Non-pigmented ciliary epithelial cell (primary cell): ENCODE results near the gene PSMA7.

Source experiments
- DNase-seq: peaks from one replicate; pipeline ENCODE4 v3.0.0-alpha.2; 2010; ENCODE audit warnings: low read depth

PSMA7 gene

DNA sequence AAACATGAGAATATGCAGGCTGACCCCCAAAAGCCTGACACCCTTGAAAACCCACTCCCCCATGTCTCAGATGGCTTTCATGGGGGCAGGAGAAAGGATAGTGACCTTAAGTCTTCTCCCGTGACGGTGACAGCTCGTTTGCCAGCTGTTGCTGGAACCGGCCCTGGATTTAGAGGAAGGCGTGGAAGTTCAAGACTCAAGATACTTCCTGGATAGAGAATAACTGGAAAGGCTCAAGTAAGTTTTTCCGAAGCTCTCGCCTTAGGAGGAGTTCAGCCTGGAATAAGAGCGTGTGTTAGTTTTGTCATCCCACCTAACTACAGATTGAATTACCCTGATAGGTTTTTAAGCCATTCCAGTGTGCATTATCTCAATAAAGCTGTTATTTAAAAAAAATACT lies 28.1 kb upstream of the PSMA7 start:
- no peak for DNase-seq

DNA sequence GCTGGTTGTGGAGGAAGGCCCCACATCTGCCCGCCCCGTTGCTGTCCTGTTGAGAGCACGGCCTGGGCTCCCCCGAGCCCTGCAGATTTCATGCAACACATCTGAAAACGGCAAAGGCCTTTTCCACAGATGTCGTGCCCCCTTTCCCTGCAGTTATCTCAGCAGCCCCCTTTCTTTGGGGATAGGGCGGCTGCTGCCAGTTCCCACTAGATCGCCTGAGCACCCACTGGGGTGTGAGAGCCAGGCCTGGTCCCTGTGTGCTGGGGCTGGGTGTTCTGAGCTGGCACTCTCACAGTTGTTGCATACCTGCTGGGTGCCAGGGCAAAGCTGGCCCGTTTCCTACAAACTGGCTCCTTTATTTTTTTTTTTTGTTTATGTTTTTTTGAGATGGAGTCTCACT lies 27.3 kb upstream of the PSMA7 start:
- DNase-seq, result no peak

DNA sequence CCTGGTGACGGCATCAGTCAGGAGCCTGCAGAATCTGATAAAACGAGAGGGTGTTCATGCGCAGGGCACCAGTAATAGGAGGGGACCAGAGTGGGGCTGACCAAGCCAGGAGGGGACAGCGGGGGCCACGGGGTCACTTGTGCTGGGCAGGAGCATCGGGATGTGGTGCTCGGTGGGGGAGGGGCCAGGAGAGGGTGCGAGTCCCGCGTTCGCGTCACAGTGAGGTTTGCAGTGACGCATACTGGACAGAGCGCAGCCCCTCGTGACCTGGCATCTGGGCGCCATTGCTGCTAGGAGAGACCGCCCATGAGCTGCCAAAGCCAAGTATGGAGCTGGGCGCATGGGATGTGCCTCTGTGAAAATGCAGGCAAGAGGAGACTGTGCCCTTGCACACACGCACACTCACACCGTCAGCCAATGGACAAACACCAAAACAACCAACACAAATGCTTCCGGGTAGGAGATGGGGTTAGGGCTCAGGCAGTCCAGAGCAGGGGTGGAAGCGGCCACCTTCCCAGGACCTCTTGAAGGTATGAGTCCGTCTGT lies 25.8 kb upstream of the PSMA7 start:
- no peak for DNase-seq

DNA sequence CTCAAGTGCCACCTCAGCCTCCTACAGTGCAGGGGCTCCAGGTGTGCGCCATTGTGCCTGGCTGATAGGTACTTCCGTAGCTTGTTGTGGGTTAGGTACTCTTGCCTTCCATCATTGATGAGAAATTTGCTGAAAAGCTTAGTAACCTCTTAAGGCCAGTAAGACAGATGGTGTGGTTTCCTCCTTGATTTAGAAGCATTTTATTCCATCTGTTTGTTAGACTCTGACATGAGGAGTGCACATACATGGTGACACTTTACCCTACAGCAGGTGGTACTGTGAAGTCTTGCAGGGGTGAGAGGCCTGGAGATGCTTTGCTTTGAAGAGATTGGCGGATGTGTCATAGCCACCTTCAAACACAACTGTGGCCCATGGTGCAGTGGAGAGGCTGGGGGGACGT lies 24.9 kb upstream of the PSMA7 start:
- DNase-seq, result no peak

DNA sequence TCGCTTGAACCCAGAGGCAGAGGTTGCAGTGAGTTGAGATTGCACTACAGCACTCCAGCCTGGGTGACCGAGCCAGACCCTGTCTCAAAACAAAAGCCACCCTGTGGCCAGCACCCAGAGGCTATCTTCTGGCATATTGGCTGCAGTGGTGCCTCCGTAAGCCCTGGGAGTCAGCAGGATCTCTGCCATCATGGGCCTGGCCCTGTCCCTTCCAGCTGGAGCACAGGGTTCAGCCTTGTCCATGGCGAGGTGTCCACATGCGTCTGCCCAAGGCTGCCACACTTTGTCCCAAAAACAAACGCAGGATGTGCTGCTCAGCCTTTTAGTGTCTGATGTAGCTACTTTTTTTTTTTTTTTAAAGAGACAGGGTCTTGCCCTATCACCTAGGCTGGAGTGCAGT lies 24.3 kb upstream of the PSMA7 start:
- no peak for DNase-seq

DNA sequence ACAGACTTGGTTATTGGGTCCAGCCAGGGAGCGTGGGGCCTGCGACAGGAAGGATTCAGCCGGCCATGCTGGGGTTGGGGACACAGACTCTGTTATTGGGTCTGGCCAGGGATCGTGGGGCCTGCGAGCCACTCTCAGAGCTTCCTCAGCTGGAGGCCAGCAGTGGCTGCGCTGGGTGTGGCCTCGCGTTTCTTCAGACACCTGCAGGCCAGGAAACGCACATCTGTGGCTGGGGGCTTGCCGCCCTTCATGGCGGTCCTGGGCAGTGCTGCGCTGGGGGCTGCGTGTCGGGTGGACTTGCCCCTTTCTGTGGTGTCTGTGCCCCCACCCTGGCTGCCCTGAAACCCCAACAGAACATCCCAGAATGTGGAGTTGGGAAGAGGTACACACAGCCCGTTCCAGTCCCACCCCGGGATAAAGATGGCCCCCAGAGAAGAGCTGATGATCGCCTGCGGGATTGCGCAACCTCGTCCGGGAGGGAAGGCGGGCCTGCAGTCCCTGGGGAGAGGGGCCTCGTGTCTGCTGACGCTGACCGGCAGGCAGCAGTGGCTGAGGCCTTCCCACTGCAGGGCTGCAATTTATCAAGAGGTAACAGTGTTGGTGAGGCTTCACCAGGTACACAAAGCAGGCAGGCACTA lies 22.7 kb upstream of the PSMA7 start:
- DNase-seq, result no peak

DNA sequence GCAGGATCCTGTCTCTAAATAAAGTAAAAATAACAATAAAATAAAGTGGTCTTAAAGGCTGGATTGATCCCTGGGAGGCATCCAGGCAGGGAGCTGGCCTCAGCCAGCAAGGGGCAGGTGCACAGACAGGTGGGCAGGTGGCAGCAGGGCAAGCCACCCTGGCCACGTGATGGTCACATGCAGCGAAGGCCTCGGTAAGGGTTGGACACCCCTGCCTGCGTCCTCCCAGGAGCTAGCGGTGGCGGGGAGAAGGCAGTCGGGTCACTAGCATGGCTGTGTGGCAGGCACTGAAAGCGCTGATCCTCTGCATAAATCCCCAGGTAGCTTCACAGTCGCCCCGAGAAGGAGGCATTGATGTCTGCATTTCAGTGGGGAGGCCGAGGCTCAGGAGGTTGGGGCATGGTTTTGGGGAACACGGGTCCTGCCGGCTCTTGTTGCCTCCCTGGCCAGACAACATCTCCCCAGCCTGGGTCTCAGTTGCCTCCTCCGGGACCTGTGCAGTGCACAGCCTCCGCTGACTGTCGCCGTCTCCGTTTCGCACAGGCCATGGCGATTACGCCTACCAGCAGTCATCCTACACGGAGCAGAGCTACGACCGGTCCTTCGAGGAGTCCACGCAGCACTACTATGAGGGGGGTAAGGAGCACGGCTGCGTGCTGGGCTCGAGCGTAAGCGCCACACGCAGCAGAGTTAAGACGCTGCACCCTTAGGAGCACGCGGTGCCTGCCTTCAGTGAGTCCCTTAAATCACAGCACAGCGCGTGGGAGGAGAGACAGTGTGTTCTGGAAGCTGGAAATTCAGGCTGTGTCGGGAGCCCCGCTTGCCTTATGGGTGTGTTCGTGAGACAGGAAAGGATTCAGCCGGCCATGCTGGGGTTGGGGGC lies 21.9 kb upstream of the PSMA7 start:
- no peak for DNase-seq

DNA sequence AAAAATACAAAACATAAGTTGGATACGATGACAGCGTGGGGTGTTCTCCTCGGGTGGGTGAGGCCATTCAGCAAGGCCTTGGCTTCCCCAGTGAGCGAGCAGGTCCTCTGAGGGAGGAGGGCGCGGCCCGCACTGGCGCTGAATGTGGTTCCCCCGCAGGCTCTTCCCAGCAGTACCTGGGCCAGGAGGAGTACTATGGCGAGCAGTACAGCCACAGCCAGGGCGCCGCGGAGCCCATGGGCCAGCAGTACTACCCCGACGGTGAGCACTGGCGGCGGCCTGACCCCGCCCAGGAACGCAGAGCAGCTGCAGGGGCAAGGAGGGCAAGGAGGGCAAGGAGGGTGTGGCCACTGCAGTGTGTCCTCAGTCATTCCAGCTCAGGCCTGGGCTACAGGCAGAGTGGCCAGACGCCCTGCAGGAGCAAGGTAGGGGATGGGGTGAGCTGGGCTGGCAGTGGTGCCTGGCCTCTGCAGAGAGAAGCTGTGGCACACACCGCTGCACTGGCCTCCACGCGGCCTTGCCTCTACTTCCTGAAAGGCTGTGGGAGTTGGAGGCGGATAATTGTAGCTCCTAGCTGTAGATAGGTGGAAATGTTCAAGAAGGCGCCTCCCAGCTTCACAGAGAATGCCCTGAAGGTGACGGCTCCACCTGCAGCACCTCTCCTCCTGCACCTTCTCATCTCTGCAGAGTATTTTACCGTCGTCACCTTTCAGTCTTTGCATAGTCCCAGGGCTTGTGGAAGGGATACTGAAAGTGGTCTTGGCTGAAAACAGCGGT lies 21.0 kb upstream of the PSMA7 start:
- DNase-seq, result no peak

DNA sequence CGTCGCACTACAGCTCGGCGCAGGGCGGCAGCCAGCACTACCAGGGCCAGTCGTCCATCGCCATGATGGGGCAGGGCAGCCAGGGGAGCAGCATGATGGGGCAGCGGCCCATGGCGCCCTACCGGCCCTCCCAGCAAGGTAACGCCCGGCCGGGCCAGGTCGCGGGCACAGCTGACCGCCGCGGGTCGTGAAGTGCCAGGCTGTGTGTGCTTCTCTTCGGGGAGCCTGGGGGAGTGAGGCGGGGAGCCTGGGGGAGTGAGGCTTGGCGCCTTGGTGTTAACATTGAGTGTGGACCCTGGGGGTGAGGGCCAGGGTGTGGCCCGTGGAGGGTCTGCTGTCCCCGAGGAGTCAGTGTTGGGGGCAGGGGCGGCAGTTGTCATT lies 20.3 kb upstream of the PSMA7 start:
- DNase-seq, result no peak

DNA sequence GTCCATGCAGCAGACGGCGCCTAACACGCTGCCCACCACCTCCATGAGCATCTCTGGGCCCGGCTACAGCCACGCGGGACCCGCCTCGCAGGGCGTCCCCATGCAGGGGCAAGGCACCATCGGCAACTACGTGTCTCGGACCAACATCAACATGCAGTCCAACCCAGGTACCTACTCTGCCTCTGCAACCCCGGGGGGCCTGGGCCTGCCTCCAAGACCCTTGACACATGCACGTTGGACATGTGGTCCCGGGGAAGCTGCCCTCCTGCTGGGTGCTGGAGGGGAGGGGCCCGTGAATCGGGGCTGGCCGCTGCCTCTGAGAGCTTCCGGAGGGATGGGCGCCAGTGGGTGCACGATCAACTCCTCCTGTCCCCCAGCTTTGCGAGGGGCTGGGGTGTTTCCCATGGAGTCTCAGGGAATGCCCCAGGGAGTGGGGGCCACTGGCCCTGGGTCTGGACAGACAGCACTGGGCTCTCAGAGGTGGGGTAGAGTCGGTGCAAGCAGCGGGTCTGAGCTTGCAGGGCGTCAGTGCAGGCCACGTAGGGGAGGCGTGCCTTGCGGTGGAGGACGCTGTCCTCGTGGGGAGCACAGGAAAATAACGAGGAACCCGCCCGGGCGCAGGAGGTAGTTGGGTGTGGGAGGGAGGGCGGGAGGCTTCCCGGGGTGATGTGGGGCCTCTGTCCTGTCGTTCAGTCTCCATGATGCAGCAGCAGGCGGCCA lies 19.7 kb upstream of the PSMA7 start:
- DNase-seq, result no peak

DNA sequence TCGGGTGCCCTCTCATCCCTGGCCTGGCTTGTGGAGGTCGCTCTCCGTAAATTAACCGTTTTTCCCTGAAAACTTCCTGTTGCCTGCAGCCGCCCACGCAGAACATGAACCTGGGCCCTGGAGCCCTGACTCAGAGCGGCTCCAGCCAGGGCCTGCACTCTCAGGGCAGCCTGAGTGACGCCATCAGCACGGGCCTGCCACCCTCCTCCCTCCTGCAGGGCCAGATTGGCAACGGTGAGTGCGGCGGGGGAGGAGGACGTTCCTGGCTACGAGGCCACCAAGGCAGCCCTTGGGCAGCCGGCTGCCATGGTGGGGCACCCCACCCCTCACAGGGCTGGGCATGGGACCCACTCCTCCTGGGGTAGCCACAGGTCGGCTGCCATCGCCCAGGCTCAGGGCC lies 18.2 kb upstream of the PSMA7 start:
- DNase-seq, result peak; percentile 55

DNA sequence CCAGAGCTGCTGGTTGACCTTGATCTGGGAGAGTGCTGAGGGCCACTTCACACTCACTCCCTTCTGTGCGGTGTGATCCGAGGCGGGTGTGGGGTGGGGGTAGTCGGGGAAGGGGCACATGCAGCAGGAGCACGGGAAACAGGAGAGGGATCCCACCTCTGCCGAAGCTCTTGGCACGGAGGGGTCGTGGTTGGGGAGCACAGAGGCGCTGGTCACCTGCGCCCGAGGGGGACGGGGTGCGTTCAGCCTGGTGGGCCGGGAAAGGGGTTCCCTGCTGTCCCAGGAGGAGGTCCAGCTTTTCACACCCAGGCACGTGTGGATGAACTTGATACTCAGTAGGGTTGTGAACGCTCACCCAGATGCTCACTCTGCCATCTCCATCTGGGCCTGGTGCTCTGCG lies 17.7 kb upstream of the PSMA7 start:
- DNase-seq, result no peak

DNA sequence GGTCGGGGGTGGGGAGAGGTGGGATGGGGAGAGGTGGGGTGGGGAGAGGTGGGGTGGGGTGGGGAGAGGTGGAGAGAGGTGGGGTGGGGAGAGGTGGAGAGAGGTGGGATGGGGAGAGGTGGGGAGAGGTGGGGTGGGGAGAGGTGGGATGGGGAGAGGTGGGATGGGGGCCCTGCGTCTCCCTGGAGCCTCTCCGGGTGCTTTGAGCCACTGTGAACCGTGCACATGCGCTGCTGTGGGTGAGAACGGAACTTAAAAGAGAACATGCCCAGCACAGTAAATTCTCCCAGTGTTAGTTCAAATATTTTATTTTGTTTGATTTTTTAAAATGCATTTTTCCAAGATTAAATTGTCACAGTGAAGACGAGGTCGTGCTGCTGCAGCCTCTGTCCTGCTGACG lies 17.1 kb upstream of the PSMA7 start:
- DNase-seq, result no peak

DNA sequence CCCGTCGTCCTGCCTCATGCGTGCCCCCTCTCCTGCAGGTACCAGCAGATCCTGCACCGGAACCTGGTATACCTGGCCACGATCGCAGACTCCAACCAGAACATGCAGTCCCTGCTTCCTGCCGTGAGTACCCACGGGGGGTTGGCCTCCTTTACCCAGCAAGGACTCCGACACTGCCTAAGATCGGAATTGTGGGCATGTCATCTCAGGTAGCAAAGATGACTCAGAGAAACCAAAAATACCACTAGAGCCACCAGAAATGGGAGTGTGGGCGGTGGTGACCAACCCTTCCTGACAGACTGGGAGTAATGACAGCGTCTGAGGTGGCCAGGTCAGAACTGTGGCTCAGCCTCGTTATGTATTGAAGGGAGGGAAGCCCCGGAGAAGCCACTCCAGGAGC lies 16.6 kb upstream of the PSMA7 start:
- DNase-seq, result no peak

DNA sequence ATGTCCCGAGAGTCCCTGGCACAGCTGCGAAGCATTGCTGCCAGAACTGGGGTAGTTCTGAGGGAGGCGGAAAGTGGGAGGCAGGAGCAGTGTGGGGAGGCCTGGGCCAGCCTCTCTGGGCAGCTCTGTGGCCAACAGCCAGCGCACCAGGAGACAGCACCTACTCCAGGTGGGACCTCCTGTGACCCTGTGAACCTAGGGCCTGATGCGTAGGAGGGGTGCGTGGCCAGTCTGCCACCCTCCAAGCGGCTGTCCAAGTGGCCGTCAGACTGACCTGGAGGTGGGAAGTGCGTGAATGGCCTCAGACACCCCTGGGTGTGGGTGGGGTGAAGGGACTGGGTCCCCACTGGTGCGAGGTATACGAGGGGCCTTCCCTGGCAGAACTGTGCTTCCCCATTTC lies 15.9 kb upstream of the PSMA7 start:
- DNase-seq, result no peak

DNA sequence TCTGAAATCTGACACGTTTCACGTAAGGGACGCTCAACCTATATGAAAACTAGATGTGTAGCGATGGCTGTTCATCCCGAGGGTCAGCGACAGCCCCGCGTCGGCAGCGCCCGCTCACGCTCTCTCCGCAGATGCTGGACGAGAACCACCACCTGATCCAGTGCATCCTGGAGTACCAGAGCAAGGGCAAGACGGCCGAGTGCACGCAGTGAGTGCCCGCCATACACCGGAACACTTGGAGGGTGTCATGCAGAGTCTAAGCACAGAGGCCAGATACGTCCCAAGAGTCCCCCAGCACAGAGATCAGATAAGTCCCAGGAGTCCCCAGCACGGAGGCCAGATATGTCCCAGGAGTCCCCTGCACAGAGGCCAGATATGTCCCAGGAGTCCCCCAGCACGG lies 15.3 kb upstream of the PSMA7 start:
- DNase-seq, result no peak

DNA sequence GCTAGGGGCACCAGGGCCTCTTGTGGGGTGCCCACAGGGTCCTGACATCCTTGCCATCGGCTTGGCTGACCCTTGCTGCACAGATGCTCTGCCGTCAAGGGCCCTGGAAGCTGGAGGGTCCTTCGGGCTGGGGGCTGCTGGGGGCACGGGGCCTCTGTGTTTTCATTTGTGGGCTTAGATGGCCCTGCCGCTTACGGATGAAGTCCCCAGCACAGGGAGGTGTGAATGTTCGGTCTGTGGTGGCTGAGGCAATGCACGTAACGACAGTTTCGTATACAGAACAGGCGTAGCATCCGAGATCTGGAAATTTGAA lies 14.8 kb upstream of the PSMA7 start:
- no peak for DNase-seq

DNA sequence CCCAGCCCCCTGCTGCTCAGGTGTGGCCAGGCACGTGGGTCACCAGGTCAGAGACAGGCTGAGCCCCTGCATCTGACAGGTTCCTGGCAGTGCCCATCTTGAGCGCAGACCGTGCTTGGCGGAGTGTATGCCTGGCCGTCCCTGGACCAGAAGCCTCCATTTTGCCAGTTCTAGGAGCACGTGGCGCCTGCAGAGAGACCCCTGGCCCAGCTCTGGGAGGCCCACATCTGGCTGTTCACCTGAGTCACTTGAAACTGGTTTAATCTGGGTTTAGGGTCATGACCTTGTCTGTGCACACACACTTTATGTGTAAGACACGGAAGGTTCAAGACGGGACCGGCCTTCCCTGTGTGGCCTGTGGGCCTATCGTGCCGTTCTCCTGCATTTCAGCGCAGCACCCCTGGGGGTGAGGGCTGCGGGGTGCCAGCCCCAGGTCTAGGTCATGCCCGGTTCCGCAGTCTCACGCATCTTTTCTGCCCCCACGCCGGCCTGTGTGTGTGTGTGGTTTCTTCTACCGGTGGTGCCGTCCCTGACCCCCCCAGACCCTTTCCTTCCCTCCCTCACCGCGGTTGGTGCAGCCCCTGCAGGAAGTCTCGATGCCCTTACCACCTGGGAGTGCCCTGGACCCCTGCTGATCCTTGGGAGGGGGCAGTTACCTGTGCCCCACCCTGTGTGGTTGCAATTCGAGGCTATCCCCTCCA lies 14.3 kb upstream of the PSMA7 start:
- no peak for DNase-seq

DNA sequence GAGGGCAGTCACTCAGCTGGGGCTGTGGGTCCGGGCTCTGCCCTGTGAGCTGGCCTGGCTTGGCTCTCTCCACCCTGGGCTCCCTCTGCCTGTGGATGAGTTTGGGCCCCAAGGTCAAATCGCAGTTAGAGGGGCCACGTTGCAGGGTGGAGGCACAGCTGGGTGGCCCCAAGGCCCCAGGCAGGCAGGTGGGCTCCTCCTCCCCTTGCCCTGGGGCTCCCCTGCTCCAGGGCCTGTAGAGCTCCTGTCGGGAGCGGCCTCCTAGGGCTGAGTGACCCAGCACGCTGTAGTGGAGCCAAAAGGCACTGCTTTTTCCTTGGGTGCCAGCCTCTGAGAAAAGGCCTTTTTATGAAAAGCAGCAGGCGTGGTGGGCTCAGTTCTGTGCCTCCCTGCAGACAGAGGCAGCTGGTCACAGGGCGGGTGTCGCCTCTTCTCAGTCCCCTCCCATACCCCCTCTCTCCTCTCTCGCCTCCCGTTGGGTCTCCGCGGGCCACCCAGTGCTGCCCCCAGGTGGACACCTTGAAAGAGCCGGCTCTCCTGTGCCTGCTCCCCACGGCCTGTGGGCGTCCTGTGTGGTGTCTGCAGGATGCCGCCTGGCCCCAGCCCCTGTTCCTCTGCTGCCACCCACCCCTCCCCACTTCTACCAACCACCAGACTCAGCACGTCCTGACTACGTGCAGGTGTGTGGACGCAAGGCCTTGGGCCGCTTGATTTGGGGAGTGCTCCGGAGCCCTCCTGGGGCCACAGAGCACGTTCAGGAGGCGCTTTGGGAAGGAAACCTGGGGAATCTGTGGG lies 13.6 kb upstream of the PSMA7 start:
- no peak for DNase-seq

DNA sequence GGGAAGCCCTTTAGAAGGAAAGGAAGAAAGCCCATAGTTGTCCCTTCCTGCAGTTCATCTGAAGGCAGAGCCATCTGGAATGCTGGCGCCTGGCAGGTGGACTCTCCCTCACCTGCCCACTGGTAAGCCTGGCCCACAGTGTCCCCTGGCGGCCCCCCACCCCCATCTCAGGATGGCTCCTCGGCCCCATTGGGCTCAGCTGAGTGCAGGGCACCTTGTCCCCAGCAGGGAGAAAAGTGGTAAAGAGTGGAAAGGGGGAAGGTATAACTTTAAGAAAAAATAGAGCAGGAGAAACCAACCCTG lies 13.0 kb upstream of the PSMA7 start:
- DNase-seq, result no peak
